Activated B cell treated with CpG ODN at 0.5 μM for 24 hours (primary cell): Measurements from ENCODE around the gene POLE2. TPM values are rescaled to one million over a fixed set of nuclear protein-coding genes. Genes with fewer than 3 reads are reported as not detected.
"Not testable (repeated sequence)": the region's sequence is repeated elsewhere in the genome, so short reads cannot be mapped to it uniquely, and the experiment has no call there.

Experiments
- ATAC-seq: fragments of 200-7000 bp; cut with Tn5 transposase; one replicate; pipeline ENCODE4 v1.10.0; 2021; ENCODE audit warnings: low read depth, mild to moderate bottlenecking, moderate library complexity
- CTCF ChIA-PET: fragments of 350-600 bp; sonication (Branson Sonifier 250); formaldehyde crosslinking; loops from one replicate; lab custom pipeline; 2021; ENCODE audit warnings: antibody characterized with exemption; lab: Charles Lee
- POLR2A ChIA-PET: fragments of 350-600 bp; sonication (Branson Sonifier 250); formaldehyde crosslinking; loops from one replicate; lab custom pipeline; 2021; ENCODE audit warnings: antibody characterized with exemption; lab: Charles Lee
- DNase-seq: peaks from one replicate; pipeline ENCODE4 v3.0.0; 2022
- H3K27ac Mint-ChIP-seq: one replicate; pipeline ENCODE4 v1.8.0; 2020; ENCODE audit warnings: mixed read lengths
- H3K27me3 Mint-ChIP-seq: one replicate; pipeline ENCODE4 v1.8.0; 2021; ENCODE audit warnings: mixed read lengths
- H3K36me3 Mint-ChIP-seq: one replicate; pipeline ENCODE4 v1.8.0; 2021; ENCODE audit warnings: low read depth, mixed read lengths
- H3K4me1 Mint-ChIP-seq: one replicate; pipeline ENCODE4 v1.8.0; 2021; ENCODE audit warnings: mixed read lengths
- H3K4me3 Mint-ChIP-seq: one replicate; pipeline ENCODE4 v1.8.0; 2020; ENCODE audit warnings: mild to moderate bottlenecking, mixed read lengths
- H3K9me3 Mint-ChIP-seq: one replicate; pipeline ENCODE4 v1.8.0; 2020; ENCODE audit warnings: mixed read lengths
- intact Hi-C: fragments of 100-400 bp; cut with micrococcal nuclease; formaldehyde crosslinking; loops from one replicate; pipeline ENCODE4 v1.15.1; 2024
- total RNA-seq: library from RNA; stranded (reverse); gene quantifications from 2 replicates; pipeline ENCODE4 v1.2.3, GENCODE V29; 2022
- TF ChIP-seq, protein P1 (sequence below): fragments of 200-600 bp; IDR thresholded peaks from one replicate; pipeline ENCODE4 v1.8.0; 2022; ENCODE audit warnings: antibody characterized with exemption, mild to moderate bottlenecking

The POLE2 gene
- total RNA-seq, 1 donor from 2014 or later, result 5.3 TPM

DNA sequence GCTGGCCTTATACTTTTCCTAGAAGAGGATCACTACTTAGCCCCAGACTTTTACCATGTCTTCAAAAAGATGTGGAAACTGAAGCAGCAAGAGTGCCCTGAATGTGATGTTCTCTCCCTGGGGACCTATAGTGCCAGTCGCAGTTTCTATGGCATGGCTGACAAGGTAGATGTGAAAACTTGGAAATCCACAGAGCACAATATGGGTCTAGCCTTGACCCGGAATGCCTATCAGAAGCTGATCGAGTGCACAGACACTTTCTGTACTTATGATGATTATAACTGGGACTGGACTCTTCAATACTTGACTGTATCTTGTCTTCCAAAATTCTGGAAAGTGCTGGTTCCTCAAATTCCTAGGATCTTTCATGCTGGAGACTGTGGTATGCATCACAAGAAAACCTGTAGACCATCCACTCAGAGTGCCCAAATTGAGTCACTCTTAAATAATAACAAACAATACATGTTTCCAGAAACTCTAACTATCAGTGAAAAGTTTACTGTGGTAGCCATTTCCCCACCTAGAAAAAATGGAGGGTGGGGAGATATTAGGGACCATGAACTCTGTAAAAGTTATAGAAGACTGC lies 65.9 kb downstream of the POLE2 start:
- intact Hi-C loops, result loop anchor here (5.0 kb wide), 1 partner anchor 610 kb away; the partner anchor contains the start of gene SOS2
- no peaks in the 10 kb centered on the region for H3K9me3 Mint-ChIP-seq
- H3K27ac Mint-ChIP-seq, result peak overlapping the region; percentile 97
- peak overlapping the region; percentile 97 for H3K4me3 Mint-ChIP-seq
- TF ChIP-seq, protein P1, sequence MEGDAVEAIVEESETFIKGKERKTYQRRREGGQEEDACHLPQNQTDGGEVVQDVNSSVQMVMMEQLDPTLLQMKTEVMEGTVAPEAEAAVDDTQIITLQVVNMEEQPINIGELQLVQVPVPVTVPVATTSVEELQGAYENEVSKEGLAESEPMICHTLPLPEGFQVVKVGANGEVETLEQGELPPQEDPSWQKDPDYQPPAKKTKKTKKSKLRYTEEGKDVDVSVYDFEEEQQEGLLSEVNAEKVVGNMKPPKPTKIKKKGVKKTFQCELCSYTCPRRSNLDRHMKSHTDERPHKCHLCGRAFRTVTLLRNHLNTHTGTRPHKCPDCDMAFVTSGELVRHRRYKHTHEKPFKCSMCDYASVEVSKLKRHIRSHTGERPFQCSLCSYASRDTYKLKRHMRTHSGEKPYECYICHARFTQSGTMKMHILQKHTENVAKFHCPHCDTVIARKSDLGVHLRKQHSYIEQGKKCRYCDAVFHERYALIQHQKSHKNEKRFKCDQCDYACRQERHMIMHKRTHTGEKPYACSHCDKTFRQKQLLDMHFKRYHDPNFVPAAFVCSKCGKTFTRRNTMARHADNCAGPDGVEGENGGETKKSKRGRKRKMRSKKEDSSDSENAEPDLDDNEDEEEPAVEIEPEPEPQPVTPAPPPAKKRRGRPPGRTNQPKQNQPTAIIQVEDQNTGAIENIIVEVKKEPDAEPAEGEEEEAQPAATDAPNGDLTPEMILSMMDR, result no peak
- CTCF ChIA-PET, result interaction anchor here (1.4 to 2.6 kb wide), 6 partner anchors 10 to 160 kb away, joined by 4 to 29 read pairs (median 10); partner anchors contain the start of genes LRR1 and RPS29
- ATAC-seq (no peak), DNase-seq (no peak)
- peaks cover 65% of the 10 kb centered on the region for H3K4me1 Mint-ChIP-seq
- H3K36me3 Mint-ChIP-seq, result peaks cover 70% of the 10 kb centered on the region
- POLR2A ChIA-PET, result interaction anchor here (0.6 to 3.4 kb wide), 7 partner anchors 12 to 486 kb away, joined by 3 to 293 read pairs (median 30); partner anchors contain the start of genes DNAAF2, KLHDC1, KLHDC2 and LRR1
- H3K27me3 Mint-ChIP-seq, result no peaks in the 10 kb centered on the region

DNA sequence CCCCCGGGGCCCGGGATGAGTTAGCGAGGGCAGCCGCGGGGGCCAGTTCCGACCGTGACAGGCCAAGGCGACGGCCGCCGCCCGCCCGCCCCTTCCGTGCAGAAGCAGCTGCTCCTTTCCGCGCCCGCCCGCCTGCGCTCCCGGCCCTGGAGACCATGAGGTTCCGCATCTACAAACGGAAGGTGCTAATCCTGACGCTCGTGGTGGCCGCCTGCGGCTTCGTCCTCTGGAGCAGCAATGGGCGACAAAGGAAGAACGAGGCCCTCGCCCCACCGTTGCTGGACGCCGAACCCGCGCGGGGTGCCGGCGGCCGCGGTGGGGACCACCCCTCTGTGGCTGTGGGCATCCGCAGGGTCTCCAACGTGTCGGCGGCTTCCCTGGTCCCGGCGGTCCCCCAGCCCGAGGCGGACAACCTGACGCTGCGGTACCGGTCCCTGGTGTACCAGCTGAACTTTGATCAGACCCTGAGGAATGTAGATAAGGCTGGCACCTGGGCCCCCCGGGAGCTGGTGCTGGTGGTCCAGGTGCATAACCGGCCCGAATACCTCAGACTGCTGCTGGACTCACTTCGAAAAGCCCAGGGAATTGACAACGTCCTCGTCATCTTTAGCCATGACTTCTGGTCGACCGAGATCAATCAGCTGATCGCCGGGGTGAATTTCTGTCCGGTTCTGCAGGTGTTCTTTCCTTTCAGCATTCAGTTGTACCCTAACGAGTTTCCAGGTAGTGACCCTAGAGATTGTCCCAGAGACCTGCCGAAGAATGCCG lies 66.7 kb downstream of the POLE2 start:
- TF ChIP-seq, protein P1, result no peak
- peaks cover 64% of the 10 kb centered on the region for H3K4me1 Mint-ChIP-seq
- H3K4me3 Mint-ChIP-seq, result peak overlapping the region; percentile 97
- peak; percentile 69 for DNase-seq
- intact Hi-C loops, result loop anchor here (5.0 kb wide), 1 partner anchor 611 kb away; the partner anchor contains the start of gene SOS2
- H3K27me3 Mint-ChIP-seq, result no peaks in the 10 kb centered on the region
- H3K9me3 Mint-ChIP-seq, result no peaks in the 10 kb centered on the region
- peak overlapping the region; percentile 97 for H3K27ac Mint-ChIP-seq
- CTCF ChIA-PET, result interaction anchor here (0.7 to 2.6 kb wide), 7 partner anchors 11 to 160 kb away, joined by 3 to 29 read pairs (median 12); partner anchors contain the start of genes DNAAF2, KLHDC2, LRR1 and RPS29
- POLR2A ChIA-PET, result interaction anchor here (0.6 to 3.4 kb wide), 25 partner anchors 7 to 1619 kb away, joined by 3 to 293 read pairs (median 5); partner anchors contain the start of genes DMAC2L, DNAAF2, KLHDC1 and KLHDC2
- peaks cover 70% of the 10 kb centered on the region for H3K36me3 Mint-ChIP-seq
- peak; percentile 37 for ATAC-seq

DNA sequence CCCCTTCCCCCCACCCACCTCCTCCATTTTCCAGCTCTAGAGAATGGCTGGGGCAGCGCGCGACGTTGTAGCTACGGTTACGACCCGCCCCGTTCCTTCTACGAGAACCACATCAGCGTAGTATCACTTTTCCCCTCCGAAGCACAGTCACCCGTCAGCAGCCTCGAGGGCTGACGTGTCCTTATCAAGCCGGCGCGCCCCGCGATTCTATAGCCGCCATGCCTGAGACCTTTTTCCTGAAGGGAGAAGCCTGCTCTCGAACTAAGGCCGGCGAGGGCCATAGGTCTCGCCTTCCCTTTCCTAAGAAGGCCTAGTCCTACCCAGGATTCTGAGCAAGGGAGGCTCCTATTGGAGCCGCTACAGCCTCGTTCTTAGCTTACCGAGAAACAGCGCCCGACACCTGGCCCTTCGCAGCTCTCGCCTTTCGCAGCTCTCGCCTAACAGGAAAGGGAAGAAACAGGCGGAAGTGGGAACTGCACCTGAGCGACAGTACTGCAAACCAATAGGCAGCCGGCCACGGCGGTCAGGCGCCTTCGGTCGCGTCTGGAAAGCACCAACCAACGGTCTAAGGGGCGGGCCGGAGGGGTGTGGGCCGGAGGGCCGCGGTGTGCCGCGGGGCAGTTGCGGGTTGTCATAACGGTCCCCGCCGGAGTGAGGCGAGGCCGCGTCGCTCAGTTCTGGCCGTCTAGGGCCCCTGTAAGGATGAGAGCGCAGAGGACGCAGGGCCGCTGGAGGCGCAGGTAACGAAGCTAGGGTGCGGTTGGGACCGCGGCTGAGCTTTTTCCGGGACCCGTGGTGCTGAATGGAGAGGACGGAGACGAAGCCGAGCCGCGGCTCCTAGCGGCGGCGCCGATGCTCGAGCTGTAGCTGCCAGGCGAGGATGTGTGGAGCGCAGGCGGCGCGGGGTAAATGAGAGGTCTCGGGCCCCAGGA lies 67.6 kb downstream of the POLE2 start, which contains the start of the genes MGAT2 and RPL36AL:
Gene MGAT2 (plus strand): TSS at position 618 of the 932 bp plus-strand sequence. CDS start 470 bp downstream, outside the sequence.
Gene RPL36AL (minus strand): TSS at position 445 of the 932 bp plus-strand sequence. CDS start 1,522 bp downstream, outside the sequence.
- Mint-ChIP-seq H3K27ac (peak within 1 kb of the TSS; percentile 97), H3K36me3 (peaks cover 69% of the 10 kb centered on the region), H3K4me3 (peak within 1 kb of the TSS; percentile 97), H3K9me3 (no peaks in the 10 kb centered on the region), H3K27me3 (no peaks in the 10 kb centered on the region), H3K4me1 (peaks cover 61% of the 10 kb centered on the region)
- CTCF ChIA-PET, result interaction anchor here (0.7 to 2.6 kb wide), 8 partner anchors 11 to 159 kb away, joined by 3 to 29 read pairs (median 10); partner anchors contain the start of genes DNAAF2, KLHDC2, LRR1 and RPS29
- POLR2A ChIA-PET, result interaction anchor here (0.6 to 3.4 kb wide), 36 partner anchors 8 to 1619 kb away, joined by 3 to 293 read pairs (median 5); partner anchors contain the start of genes DMAC2L, DNAAF2, KLHDC1 and KLHDC2
- TF ChIP-seq, protein P1, result no peak
- peak; percentile 90 for ATAC-seq
- intact Hi-C loops, result loop anchor here (1.0 to 5.0 kb wide), 8 partner anchors 14 to 612 kb away; partner anchors contain the start of genes KLHDC1, LRR1, POLE2 and RPS29
- DNase-seq, result peak; percentile 90

DNA sequence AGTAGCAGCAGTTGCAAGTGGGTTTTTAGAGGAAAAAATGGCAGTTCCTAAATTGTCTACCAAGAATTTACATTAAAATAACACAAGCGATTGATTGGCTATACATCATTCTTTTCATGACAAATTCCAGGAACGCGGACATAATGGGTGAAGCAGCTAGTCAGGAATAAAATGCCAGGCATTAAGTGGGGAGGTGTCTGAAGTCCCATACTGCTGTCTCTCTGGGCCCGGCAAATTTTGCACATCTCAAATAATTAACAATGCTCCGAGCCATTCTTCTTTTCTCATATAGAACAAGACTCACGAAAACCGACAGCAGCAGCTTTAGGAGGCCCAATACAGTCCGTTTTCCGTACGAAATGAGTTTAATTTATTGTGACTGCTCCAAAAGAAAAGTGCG lies 68.3 kb downstream of the POLE2 start:
- DNase-seq, result no peak
- peaks cover 59% of the 10 kb centered on the region for H3K4me1 Mint-ChIP-seq
- ChIA-PET CTCF (interaction anchor here (1.1 to 2.6 kb wide), 7 partner anchors 12 to 158 kb away, joined by 3 to 29 read pairs (median 12); partner anchors contain the start of genes DNAAF2, LRR1 and RPS29), POLR2A (interaction anchor here (0.6 to 3.4 kb wide), 31 partner anchors 9 to 769 kb away, joined by 3 to 293 read pairs (median 6); partner anchors contain the start of genes DMAC2L, DNAAF2, KLHDC1 and KLHDC2)
- H3K4me3 Mint-ChIP-seq, result peak overlapping the region; percentile 97
- intact Hi-C loops, result loop anchor here (1.0 to 5.0 kb wide), 8 partner anchors 15 to 613 kb away; partner anchors contain the start of genes KLHDC1, LRR1, POLE2 and RPS29
- TF ChIP-seq, protein P1, result no peak
- peak overlapping the region; percentile 97 for H3K27ac Mint-ChIP-seq
- no peak for ATAC-seq
- H3K27me3 Mint-ChIP-seq, result no peaks in the 10 kb centered on the region
- H3K9me3 Mint-ChIP-seq, result no peaks in the 10 kb centered on the region
- peaks cover 67% of the 10 kb centered on the region for H3K36me3 Mint-ChIP-seq

DNA sequence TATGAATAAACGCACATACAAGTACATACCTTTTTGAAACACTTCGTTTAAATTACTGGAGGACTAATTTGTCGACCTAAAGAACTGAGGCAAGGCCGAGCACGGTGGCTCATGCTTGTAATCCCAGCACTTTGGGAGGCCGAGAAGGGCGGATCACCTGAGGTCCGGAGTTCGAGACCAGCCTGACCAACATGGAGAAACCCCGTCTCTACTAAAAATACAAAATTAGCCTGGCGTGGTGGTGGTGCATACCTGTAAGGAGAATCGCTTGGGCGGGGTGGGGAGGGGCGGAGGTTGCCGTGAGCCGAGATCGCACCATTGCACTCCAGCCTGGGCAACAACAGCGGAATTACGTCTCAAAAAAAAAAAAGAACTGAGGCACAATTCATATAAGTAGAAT lies 68.7 kb downstream of the POLE2 start:
- Mint-ChIP-seq H3K4me1 (peaks cover 56% of the 10 kb centered on the region), H3K4me3 (peak overlapping the region; percentile 97), H3K36me3 (peaks cover 67% of the 10 kb centered on the region), H3K27ac (peak overlapping the region; percentile 97)
- ATAC-seq, intact Hi-C loops, DNase-seq, H3K9me3 Mint-ChIP-seq, H3K27me3 Mint-ChIP-seq: not testable (repeated sequence)
- ChIA-PET CTCF (interaction anchor here (2.6 kb wide), 1 partner anchor 20 kb away, joined by 15 read pairs; the partner anchor contains the start of gene LRR1), POLR2A (interaction anchor here (1.0 to 3.4 kb wide), 9 partner anchors 9 to 158 kb away, joined by 4 to 293 read pairs (median 30); partner anchors contain the start of genes DNAAF2, KLHDC2, LRR1 and RPS29)
